Activated CD8-positive, alpha-beta T cell treated with anti-CD3 and anti-CD28 coated beads for 36 hours (primary cell): Measurements from ENCODE around the gene REEP2. TPM values are rescaled to one million over a fixed set of nuclear protein-coding genes. Genes with fewer than 3 reads are reported as not detected.

ENCODE experiments used
- ATAC-seq: fragments of 200-7000 bp; cut with Tn5 transposase; one replicate; pipeline ENCODE4 v1.10.0; 2021; ENCODE audit warnings: mild to moderate bottlenecking, moderate library complexity
- CTCF ChIA-PET: fragments of 350-600 bp; sonication (Branson Sonifier 250); formaldehyde crosslinking; loops from one replicate; lab custom pipeline; 2021; ENCODE audit warnings: antibody characterized with exemption; lab: Charles Lee
- POLR2A ChIA-PET: fragments of 350-600 bp; sonication (Branson Sonifier 250); formaldehyde crosslinking; loops from one replicate; lab custom pipeline; 2021; ENCODE audit warnings: antibody characterized with exemption; lab: Charles Lee
- DNase-seq: peaks from one replicate; pipeline ENCODE4 v3.0.0-alpha.2; 2020
- H3K27ac Mint-ChIP-seq: one replicate; pipeline ENCODE4 v1.8.0; 2021; ENCODE audit warnings: mild to moderate bottlenecking, mixed read lengths
- H3K27me3 Mint-ChIP-seq: one replicate; pipeline ENCODE4 v1.8.0; 2021; ENCODE audit warnings: mixed read lengths
- H3K36me3 Mint-ChIP-seq: one replicate; pipeline ENCODE4 v1.8.0; 2021; ENCODE audit warnings: low read depth, mixed read lengths
- H3K4me1 Mint-ChIP-seq: one replicate; pipeline ENCODE4 v1.8.0; 2021; ENCODE audit warnings: low read depth, mixed read lengths
- H3K4me3 Mint-ChIP-seq: one replicate; pipeline ENCODE4 v1.8.0; 2021; ENCODE audit warnings: mild to moderate bottlenecking, moderate library complexity, mixed read lengths
- H3K9me3 Mint-ChIP-seq: one replicate; pipeline ENCODE4 v1.8.0; 2021; ENCODE audit warnings: mixed read lengths
- CTCF ChIP-seq: fragments of 200-600 bp; IDR thresholded peaks from one replicate; pipeline ENCODE4 v1.8.0; 2022; ENCODE audit warnings: antibody characterized with exemption, mild to moderate bottlenecking
- intact Hi-C: fragments of 100-400 bp; cut with micrococcal nuclease; formaldehyde crosslinking; loops from one replicate; pipeline ENCODE4 v1.10.0; 2022
- total RNA-seq, 2 experiments: library from RNA; stranded (reverse); gene quantifications; one replicate each; pipeline ENCODE4 v1.2.3, GENCODE V29; 2021

The REEP2 gene
- total RNA-seq, 2 experiments from 2014 or later = 2.9 to 3.1 TPM

DNA sequence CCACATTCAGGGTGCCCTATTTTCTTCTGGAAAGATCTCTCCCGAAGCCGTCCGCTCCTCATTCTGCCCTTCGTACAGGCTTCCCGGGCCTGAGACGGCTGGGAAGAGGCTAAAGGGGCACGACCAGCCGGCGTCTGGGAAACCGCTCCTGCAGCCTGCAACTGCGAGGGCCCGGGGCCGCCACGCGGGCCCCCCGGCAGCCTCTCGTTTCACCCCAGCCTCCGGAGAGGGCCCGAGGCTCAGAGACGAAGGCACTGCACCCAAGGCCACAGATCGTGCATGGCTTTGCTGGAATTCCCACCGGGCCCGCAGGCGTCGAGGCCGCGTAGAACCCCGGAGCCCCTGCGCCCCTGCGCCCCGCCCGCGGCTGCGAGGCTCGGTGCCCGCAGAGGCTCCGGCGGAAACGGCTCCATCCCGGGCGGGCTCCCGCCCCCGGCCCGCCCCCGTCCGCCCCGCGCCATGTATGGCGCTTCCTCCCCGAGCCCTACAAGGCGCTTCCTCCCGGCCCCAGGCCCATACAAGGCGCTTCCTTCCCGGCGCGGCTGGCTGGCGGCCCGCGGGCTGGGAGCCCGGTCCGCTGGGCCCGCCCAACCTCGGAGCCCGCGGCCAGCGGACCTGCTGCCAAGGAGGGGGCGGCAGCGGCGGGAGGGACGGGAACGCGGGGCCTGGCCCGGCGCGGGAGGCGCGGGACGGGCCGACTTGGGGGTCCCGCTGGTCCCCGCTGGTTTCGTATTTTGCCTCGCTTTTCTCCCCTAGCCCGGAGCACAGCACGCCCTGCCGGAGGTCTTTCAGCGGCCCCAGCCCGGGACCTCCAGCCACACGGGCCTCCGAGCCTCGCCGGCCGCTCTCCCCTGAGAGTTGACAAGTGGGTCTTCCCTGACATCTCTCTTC is 53.1 kb downstream of the REEP2 start:
- H3K27me3 Mint-ChIP-seq = peaks cover 22% of the 10 kb centered on the region
- intact Hi-C loops = no loop called here
- H3K4me1 Mint-ChIP-seq = peaks cover 16% of the 10 kb centered on the region
- TF ChIP-seq CTCF = no peak
- H3K27ac Mint-ChIP-seq = no peak overlapping the region
- ChIA-PET POLR2A (interaction anchor here (0.6 to 2.4 kb wide), 5 partner anchors 10 to 802 kb away, joined by 4 to 9 read pairs (median 5); no protein-coding TSS in a partner anchor), CTCF (interaction anchor here (0.9 to 2.6 kb wide), 4 partner anchors 12 to 42 kb away, joined by 3 to 10 read pairs (median 6); no protein-coding TSS in a partner anchor)
- no peaks in the 10 kb centered on the region for H3K36me3 Mint-ChIP-seq
- H3K4me3 Mint-ChIP-seq = peak overlapping the region; percentile 78
- no peaks in the 10 kb centered on the region for H3K9me3 Mint-ChIP-seq
- DNase-seq (peak; percentile 85), ATAC-seq (peak; percentile 99)

GRCh38 chr5:138492560-138493045 is 53.7 kb downstream of the REEP2 start:
- Mint-ChIP-seq H3K4me1 (peaks cover 16% of the 10 kb centered on the region), H3K27ac (no peak overlapping the region)
- no peak for TF ChIP-seq CTCF

GRCh38 chr5:138495351-138495750 is 56.5 kb downstream of the REEP2 start:
- DNase-seq (no peak), ATAC-seq (no peak)
- no peak overlapping the region for H3K4me3 Mint-ChIP-seq
- ChIA-PET CTCF (interaction anchor here (0.9 to 1.3 kb wide), 2 partner anchors 8 to 46 kb away, joined by 5 read pairs; no protein-coding TSS in a partner anchor), POLR2A (interaction anchor here (1.6 kb wide), 1 partner anchor 31 kb away, joined by 6 read pairs; the partner anchor contains the start of gene EGR1)
- H3K9me3 Mint-ChIP-seq = no peaks in the 10 kb centered on the region
- H3K4me1 Mint-ChIP-seq = peaks cover 16% of the 10 kb centered on the region
- no peaks in the 10 kb centered on the region for H3K36me3 Mint-ChIP-seq
- no peak overlapping the region for H3K27ac Mint-ChIP-seq
- TF ChIP-seq CTCF = no peak
- H3K27me3 Mint-ChIP-seq = peaks cover 13% of the 10 kb centered on the region
- intact Hi-C loops = no loop called here

More at GRCh38 chr5:138492560-138493045, 53.7 kb downstream of the REEP2 start:
- no peaks in the 10 kb centered on the region for H3K36me3 Mint-ChIP-seq
- intact Hi-C loops = no loop called here
- DNase-seq (no peak), ATAC-seq (no peak)
- no peaks in the 10 kb centered on the region for H3K9me3 Mint-ChIP-seq
- H3K4me3 Mint-ChIP-seq = peak overlapping the region; percentile 78
- CTCF ChIA-PET = interaction anchor here (0.9 to 2.6 kb wide), 5 partner anchors 11 to 42 kb away, joined by 3 to 10 read pairs (median 4); no protein-coding TSS in a partner anchor
- peaks cover 22% of the 10 kb centered on the region for H3K27me3 Mint-ChIP-seq
- POLR2A ChIA-PET = interaction anchor here (0.6 to 2.4 kb wide), 7 partner anchors 9 to 801 kb away, joined by 3 to 9 read pairs (median 4); no protein-coding TSS in a partner anchor

Other genes with a start within 250 kb of the REEP2 start
- 10 to 100 TPM; 40.4 to 43.8 TPM for gene CDC23, start 225.7 kb upstream of the REEP2 start, total RNA-seq
- not detected for gene GFRA3, start 164.4 kb upstream of the REEP2 start, total RNA-seq
- gene CDC25C, start 107.3 kb upstream of the REEP2 start, total RNA-seq = 10 to 100 TPM; 12.2 to 14.6 TPM
- 10 to 100 TPM; 25.8 to 29.1 TPM for gene FAM53C, start 100.8 kb upstream of the REEP2 start, total RNA-seq
- 10 to 100 TPM; 41.6 to 41.9 TPM for gene KDM3B, start 86.4 kb upstream of the REEP2 start, total RNA-seq
- gene EGR1, start 26.4 kb downstream of the REEP2 start, total RNA-seq = 10 to 100 TPM; 46.0 to 46.4 TPM
- gene ETF1, start 104.2 kb downstream of the REEP2 start, total RNA-seq = 100 to 1,000 TPM; 154 to 161 TPM
- gene HSPA9, start 136.3 kb downstream of the REEP2 start, total RNA-seq = 100 to 1,000 TPM; 426 to 442 TPM